Activated CD4-positive, alpha-beta T cell treated with anti-CD3 and anti-CD28 coated beads for 36 hours (primary cell): ENCODE measurements around the gene DYNLT1. TPM values are rescaled to one million over a fixed set of nuclear protein-coding genes. Genes with fewer than 3 reads are reported as not detected.
A peak's percentile ranks its signal among the peaks of the same experiment; 100 is the strongest.
"Not testable (repeated sequence)": the region's sequence is repeated elsewhere in the genome, so short reads cannot be mapped to it uniquely, and the experiment has no call there.

ENCODE experiments used
- ATAC-seq: fragments of 200-7000 bp; cut with Tn5 transposase; one replicate; pipeline ENCODE4 v1.10.0; 2021; ENCODE audit warnings: mild to moderate bottlenecking, moderate library complexity
- CTCF ChIA-PET: fragments of 350-600 bp; sonication (Branson Sonifier 250); formaldehyde crosslinking; loops from one replicate; lab custom pipeline; 2021; ENCODE audit warnings: antibody characterized with exemption; lab: Charles Lee
- POLR2A ChIA-PET: fragments of 350-600 bp; sonication (Branson Sonifier 250); formaldehyde crosslinking; loops from one replicate; lab custom pipeline; 2021; ENCODE audit warnings: antibody characterized with exemption, inconsistent platforms; lab: Charles Lee
- DNase-seq: peaks from one replicate; pipeline ENCODE4 v3.0.0-alpha.2; 2020
- H3K27ac Mint-ChIP-seq: one replicate; pipeline ENCODE4 v1.8.0; 2021; ENCODE audit warnings: mixed read lengths
- H3K27me3 Mint-ChIP-seq: one replicate; pipeline ENCODE4 v1.8.0; 2021; ENCODE audit warnings: mixed read lengths
- H3K36me3 Mint-ChIP-seq: one replicate; pipeline ENCODE4 v1.8.0; 2021; ENCODE audit warnings: low read depth, mixed read lengths
- H3K4me1 Mint-ChIP-seq: one replicate; pipeline ENCODE4 v1.8.0; 2021; ENCODE audit warnings: mixed read lengths
- H3K4me3 Mint-ChIP-seq: one replicate; pipeline ENCODE4 v1.8.0; 2021; ENCODE audit warnings: mild to moderate bottlenecking, moderate library complexity, mixed read lengths
- H3K9me3 Mint-ChIP-seq: one replicate; pipeline ENCODE4 v1.8.0; 2021; ENCODE audit warnings: low read depth, mixed read lengths
- intact Hi-C, 2 experiments: fragments of 100-400 bp; cut with DNase I in 1 of 2; cut with micrococcal nuclease in 1 of 2; formaldehyde crosslinking; loops; one replicate each; pipeline versions ENCODE4 v1.14.2 to v1.15.1; 2022 to 2024; cut with DNase I, micrococcal nuclease
- total RNA-seq, 2 experiments: library from RNA; stranded (reverse); gene quantifications; one replicate each; pipeline ENCODE4 v1.2.3, GENCODE V29; 2021

Gene DYNLT1
- total RNA-seq, 2 experiments from 2014 or later = 116 to 118 TPM

- no peaks in the 10 kb centered on the region for H3K27me3 Mint-ChIP-seq
- POLR2A ChIA-PET = interaction anchor here (0.6 to 0.8 kb wide), 2 partner anchors 16 to 197 kb away, joined by 3 read pairs; partner anchors contain the start of gene EZR
- H3K4me1 Mint-ChIP-seq = peaks cover 17% of the 10 kb centered on the region
- H3K4me3 Mint-ChIP-seq = no peak overlapping the region
- DNase-seq (no peak), ATAC-seq (no peak)
- CTCF ChIA-PET = interaction anchor here (1.2 kb wide), 1 partner anchor 16 kb away, joined by 3 read pairs; no protein-coding TSS in a partner anchor
- intact Hi-C loops = no loop called here
- H3K27ac Mint-ChIP-seq = no peak overlapping the region
- H3K36me3 Mint-ChIP-seq = peaks cover 55% of the 10 kb centered on the region
- H3K9me3 Mint-ChIP-seq = no peaks in the 10 kb centered on the region
Measured at GRCh38 chr6:158621694-158622544, 22.6 kb downstream of the DYNLT1 start.

DNA sequence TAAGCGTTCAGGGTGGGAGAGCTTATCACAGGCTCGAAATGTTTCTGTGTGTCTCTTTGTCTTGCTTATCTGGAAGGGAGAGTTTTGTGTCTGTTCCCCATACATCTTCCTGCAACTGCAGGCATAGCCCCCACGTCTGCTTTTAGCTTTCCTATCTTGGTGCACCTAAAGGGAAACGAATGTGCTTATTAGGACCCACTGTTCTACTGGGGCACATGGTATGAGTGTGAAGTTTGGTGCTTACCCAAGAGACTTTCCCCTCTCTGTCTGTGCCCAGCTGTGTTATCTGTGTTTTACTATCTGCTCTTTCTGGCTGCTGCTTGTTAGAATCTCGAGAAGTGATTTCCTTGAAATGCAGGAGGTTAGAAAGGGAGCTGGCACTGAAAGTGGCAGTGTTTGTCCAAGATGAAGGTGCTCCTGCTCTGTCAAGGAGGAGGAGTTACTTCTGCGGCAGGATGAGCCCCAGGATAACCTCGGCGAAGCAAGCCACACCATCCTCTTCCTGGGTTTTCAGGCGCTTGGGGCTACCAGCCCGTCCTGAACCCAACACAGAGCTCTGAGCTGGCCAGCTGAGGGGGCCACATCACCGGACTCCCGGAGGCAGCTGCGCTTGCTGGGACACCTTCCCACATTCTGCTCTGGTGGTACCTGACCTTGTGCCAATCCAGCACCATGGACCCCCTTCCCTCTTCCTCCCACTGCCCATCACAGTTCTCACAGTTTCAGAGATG, 23.4 kb downstream of the DYNLT1 start:
- H3K27me3 Mint-ChIP-seq = no peaks in the 10 kb centered on the region
- no peak overlapping the region for H3K4me3 Mint-ChIP-seq
- CTCF ChIA-PET = interaction anchor here (0.8 to 1.1 kb wide), 2 partner anchors 19 to 400 kb away, joined by 3 to 6 read pairs; no protein-coding TSS in a partner anchor
- peaks cover 15% of the 10 kb centered on the region for H3K4me1 Mint-ChIP-seq
- no peaks in the 10 kb centered on the region for H3K9me3 Mint-ChIP-seq
- ATAC-seq (no peak), DNase-seq (no peak)
- POLR2A ChIA-PET = interaction anchor here (0.8 kb wide), 1 partner anchor 17 kb away, joined by 3 read pairs; no protein-coding TSS in a partner anchor
- peaks cover 55% of the 10 kb centered on the region for H3K36me3 Mint-ChIP-seq
- no peak overlapping the region for H3K27ac Mint-ChIP-seq
- intact Hi-C loops = no loop called here

DNA sequence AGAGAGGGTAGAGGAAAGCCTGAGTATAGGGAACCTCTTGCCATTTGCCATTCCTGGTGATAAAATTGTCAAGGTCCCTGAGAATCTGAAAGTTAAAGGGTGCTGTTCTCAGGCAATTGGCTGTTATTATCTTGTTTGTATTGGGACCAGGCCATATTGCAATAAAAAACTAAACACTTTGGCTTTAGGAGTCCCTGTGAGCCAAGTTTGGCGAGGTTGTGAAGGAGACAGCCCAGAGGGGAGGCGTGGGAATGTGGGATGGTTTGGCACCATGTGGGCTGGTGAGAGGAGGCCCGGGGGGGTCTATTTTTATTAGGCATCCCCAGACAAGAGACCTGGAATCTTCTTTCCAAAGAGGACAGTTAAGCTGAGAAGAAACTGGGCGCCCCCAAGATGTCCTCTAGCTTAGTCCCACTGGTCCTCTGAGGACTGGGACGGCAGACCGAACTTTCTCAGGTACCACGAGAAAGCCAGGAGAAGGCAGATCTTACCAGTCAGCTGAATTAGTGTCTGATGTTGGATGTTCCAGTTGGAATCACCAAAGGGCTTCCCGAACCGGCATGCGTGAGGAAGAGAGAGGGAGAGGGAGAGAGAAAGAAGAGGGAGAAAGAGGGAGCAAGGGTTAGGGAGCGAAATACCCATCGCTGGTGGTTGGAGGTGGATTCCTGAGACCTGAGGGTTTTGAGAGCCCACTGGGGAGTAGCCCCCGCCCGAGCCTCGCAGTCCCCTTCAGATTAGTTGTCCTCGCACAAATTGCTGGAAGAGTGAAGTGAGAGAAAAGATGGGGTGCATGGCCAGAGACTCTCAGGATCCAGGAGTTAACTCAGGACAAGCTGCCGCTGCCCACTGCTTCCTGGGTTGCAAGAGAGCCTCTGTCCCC, 24.4 kb downstream of the DYNLT1 start:
- H3K27ac Mint-ChIP-seq = no peak overlapping the region
- ChIA-PET CTCF (interaction anchor here (1.1 kb wide), 1 partner anchor 399 kb away, joined by 6 read pairs; no protein-coding TSS in a partner anchor), POLR2A (no interaction called here)
- DNase-seq (no peak), ATAC-seq (no peak)
- H3K36me3 Mint-ChIP-seq = peaks cover 59% of the 10 kb centered on the region
- no peaks in the 10 kb centered on the region for H3K9me3 Mint-ChIP-seq
- peaks cover 15% of the 10 kb centered on the region for H3K4me1 Mint-ChIP-seq
- H3K4me3 Mint-ChIP-seq = no peak overlapping the region
- intact Hi-C loops = no loop called here
- H3K27me3 Mint-ChIP-seq = no peaks in the 10 kb centered on the region

GRCh38 chr6:158618289-158618688, 26.3 kb downstream of the DYNLT1 start:
- POLR2A ChIA-PET, DNase-seq, H3K27ac Mint-ChIP-seq, H3K9me3 Mint-ChIP-seq, ATAC-seq, H3K27me3 Mint-ChIP-seq, CTCF ChIA-PET, intact Hi-C loops, H3K4me3 Mint-ChIP-seq: not testable (repeated sequence)
- Mint-ChIP-seq H3K4me1 (peaks cover 15% of the 10 kb centered on the region), H3K36me3 (peaks cover 66% of the 10 kb centered on the region)

DNA sequence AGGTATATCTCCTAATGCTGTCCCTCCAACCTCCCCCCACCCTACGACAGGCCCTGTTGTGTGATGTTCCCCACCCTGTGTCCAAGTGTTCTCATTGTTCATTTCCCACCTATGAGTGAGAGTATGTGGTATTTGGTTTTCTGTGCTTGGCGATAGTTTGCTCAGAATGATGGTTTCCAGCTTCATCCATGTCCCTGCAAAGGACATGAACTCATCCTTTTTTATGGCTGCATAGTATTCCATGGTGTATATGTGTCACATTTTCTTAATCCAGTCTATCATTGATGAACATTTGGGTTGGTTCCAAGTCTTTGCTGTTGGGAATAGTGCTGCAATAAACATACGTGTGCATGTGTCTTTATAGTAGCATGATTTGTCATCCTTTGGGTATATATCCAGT, 29.9 kb downstream of the DYNLT1 start:
- not testable (repeated sequence) for DNase-seq

GRCh38 chr6:158611541-158612370, 32.8 kb downstream of the DYNLT1 start:
- intact Hi-C loops = no loop called here
- H3K36me3 Mint-ChIP-seq = peaks cover 68% of the 10 kb centered on the region
- CTCF ChIA-PET = interaction anchor here (0.6 to 0.9 kb wide), 3 partner anchors 71 to 1258 kb away, joined by 3 to 6 read pairs (median 3); no protein-coding TSS in a partner anchor
- no peak overlapping the region for H3K4me3 Mint-ChIP-seq
- DNase-seq (no peak), ATAC-seq (no peak)
- H3K27me3 Mint-ChIP-seq = no peaks in the 10 kb centered on the region
- H3K27ac Mint-ChIP-seq = no peak overlapping the region
- no peaks in the 10 kb centered on the region for H3K4me1 Mint-ChIP-seq
- POLR2A ChIA-PET = no interaction called here
- H3K9me3 Mint-ChIP-seq = peaks cover 4% of the 10 kb centered on the region

More for the DNA sequence above, 29.9 kb downstream of the DYNLT1 start:
- H3K27ac Mint-ChIP-seq, H3K27me3 Mint-ChIP-seq, intact Hi-C loops, H3K9me3 Mint-ChIP-seq, H3K4me1 Mint-ChIP-seq, CTCF ChIA-PET, H3K4me3 Mint-ChIP-seq, ATAC-seq, POLR2A ChIA-PET: not testable (repeated sequence)
- peaks cover 80% of the 10 kb centered on the region for H3K36me3 Mint-ChIP-seq

- POLR2A ChIA-PET = no interaction called here
- Mint-ChIP-seq H3K4me3 (no peak overlapping the region), H3K36me3 (peaks cover 64% of the 10 kb centered on the region), H3K27ac (peak overlapping the region; percentile 11), H3K9me3 (peaks cover 4% of the 10 kb centered on the region), H3K27me3 (no peaks in the 10 kb centered on the region), H3K4me1 (no peaks in the 10 kb centered on the region)
- no peak for DNase-seq
- no peak for ATAC-seq
- CTCF ChIA-PET = interaction anchor here (0.6 to 0.9 kb wide), 3 partner anchors 71 to 1259 kb away, joined by 3 to 6 read pairs (median 3); no protein-coding TSS in a partner anchor
- intact Hi-C loops = no loop called here
Measured at GRCh38 chr6:158611039-158611438, 33.5 kb downstream of the DYNLT1 start.

DNA sequence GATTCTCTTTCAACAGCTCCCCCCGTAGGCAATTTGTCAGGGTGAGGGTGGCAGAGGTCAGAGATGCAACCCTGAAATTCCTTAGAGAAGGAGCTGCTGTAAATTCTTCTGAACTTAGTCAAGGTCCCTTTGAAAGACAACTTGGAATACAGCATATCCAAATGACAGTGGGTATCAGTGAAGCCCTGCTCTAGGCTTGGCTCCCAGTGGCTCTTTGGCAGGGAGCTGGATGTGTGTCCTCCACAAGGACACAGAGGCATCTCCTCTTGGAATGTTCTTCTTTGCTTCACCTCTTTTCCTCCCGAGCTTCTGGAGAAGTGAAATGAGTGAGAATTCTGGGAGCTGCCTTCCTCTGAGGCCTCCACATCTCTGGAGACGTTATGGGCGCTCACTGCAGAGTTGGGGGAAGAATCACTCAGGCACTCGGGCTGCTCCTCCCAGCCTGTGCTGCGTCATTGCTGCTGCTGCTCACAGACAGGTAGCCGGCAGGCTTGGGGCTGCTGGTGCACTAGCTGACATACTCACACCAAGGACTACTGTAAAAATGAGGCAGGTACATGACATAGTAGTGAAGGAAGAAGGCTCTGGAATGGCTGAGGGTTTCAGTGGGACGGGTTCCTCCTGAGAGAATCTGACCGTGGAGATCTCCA, 34.1 kb downstream of the DYNLT1 start:
- ChIA-PET POLR2A (no interaction called here), CTCF (interaction anchor here (0.7 kb wide), 1 partner anchor 389 kb away, joined by 3 read pairs; no protein-coding TSS in a partner anchor)
- no peaks in the 10 kb centered on the region for H3K27me3 Mint-ChIP-seq
- no peak overlapping the region for H3K27ac Mint-ChIP-seq
- H3K9me3 Mint-ChIP-seq = peaks cover 4% of the 10 kb centered on the region
- DNase-seq (no peak), ATAC-seq (no peak)
- peaks cover 63% of the 10 kb centered on the region for H3K36me3 Mint-ChIP-seq
- H3K4me1 Mint-ChIP-seq = no peaks in the 10 kb centered on the region
- no peak overlapping the region for H3K4me3 Mint-ChIP-seq
- intact Hi-C loops = no loop called here

- no peaks in the 10 kb centered on the region for H3K4me1 Mint-ChIP-seq
- H3K9me3 Mint-ChIP-seq = peaks cover 3% of the 10 kb centered on the region
- no peak overlapping the region for H3K4me3 Mint-ChIP-seq
- peaks cover 58% of the 10 kb centered on the region for H3K36me3 Mint-ChIP-seq
- CTCF ChIA-PET = interaction anchor here (0.7 to 0.9 kb wide), 2 partner anchors 362 to 388 kb away, joined by 3 read pairs; no protein-coding TSS in a partner anchor
- no peaks in the 10 kb centered on the region for H3K27me3 Mint-ChIP-seq
- intact Hi-C loops = no loop called here
- no peak overlapping the region for H3K27ac Mint-ChIP-seq
- ATAC-seq (no peak), DNase-seq (no peak)
- POLR2A ChIA-PET = no interaction called here
Measured at GRCh38 chr6:158609455-158610155, 34.9 kb downstream of the DYNLT1 start.
